Myocyte (in vitro differentiated cells): ENCODE results near the gene BEAN1. TPM values are rescaled to one million over a fixed set of nuclear protein-coding genes. Genes with fewer than 3 reads are reported as not detected.
"Not testable (repeated sequence)": the region's sequence is repeated elsewhere in the genome, so short reads cannot be mapped to it uniquely, and the experiment has no call there.

ENCODE experiments used
- DNase-seq: peaks from one replicate; pipeline ENCODE4 v3.0.0-alpha.2; 2012; ENCODE audit warnings: low read depth
- total RNA-seq: library from RNA; depleted of rRNA; stranded (reverse); fragments of >200 nt; gene quantifications from 2 replicates; pipeline ENCODE4 v1.2.3, GENCODE V29; 2014

Gene BEAN1
- total RNA-seq, 1 donor from 2014 or later: 19.1 TPM

GRCh38 chr16:66481943-66482390 lies 54.9 kb downstream of the BEAN1 start:
- no peak for DNase-seq

DNA sequence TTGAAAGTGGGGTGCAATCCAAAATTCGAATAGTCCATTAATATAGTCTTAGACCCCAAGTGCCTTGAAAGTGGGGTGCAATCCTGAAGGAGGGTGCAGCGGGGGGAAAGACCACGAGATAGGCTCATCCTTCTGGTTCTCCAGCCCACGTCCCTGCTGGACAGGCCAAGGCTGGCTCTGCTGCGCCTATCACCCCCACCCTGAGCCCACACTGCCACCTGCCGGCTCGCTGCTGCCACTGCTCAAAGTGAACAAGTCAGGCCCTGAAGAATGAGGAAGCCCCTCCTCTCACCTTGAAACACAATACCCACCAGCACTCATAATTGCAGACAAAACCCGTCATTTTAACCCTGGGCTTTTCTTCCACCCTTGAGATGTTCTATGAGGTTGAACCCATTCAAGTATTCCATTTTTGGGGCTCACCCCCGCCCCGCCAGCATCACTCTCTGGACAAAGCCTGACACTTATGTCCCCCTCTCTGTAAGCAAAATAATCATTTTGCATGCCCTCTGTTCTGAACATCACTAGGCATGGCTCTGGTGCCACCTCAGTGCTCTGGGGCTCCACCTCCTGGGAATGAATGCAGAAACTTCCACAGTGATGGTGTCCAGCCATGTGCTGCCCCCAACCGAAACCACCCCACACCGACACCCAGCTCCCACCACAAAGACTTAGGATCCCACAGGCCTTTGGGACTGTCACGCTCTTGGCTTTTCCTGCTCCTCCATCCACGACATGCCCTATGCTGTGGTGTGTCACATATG lies 56.8 kb downstream of the BEAN1 start:
- peak; percentile 76 for DNase-seq

DNA sequence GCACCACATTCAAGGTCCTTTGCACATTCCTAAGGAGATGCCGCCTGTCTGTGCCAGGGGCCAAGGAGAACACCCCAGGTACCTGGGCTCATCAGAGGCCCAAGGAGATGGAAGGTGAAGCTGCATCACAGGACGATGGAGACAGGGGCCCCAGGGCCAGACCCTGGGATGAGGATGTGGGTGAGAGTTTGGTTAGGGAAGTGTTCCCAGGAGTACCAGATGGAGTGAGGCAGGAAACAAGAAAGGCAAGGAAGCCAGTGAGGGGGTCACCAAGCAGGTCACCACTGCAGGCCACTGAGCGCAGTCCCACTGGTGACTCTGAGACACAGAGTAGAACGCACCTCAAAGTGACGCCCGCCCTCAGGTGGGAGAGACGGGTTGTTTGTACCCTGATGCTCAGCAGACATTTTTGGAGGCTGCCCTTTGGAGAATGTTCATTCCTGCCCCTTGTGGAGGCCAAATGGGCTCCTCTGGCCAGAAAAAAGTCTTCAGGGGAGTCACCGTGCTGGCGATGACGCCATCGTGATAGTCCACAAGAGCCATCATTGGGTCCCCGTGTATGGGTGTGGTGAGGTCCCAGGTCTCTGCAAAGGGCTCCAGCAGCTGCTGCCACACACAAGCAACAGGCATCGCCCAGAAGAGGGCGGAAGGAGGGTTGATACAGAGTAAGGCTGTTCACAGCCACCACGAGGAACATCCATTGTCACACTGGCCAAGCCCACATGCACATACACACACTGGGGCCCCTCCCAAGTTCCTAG lies 57.5 kb downstream of the BEAN1 start:
- no peak for DNase-seq

DNA sequence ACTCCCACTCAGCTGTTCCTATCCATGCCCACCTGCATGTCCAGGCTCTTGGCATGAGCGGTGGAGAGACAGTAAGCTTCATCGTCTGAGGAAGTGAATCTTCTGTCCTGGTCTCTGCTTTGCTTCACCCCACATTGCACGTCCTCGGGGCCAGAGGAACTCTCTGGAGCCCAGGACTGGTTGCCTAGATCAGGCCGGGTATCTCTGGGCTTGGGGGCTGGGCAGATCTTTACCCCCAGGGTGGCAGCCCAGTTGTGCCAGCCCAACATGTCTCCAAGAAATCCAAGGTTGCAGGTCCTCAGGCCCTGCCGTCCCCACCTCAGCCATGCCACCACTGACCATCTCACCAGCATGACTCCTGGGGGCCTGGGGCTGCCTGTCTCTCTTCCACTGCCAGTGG lies 58.3 kb downstream of the BEAN1 start:
- no peak for DNase-seq

- no peak for DNase-seq
These were observed 59.2 kb downstream of the BEAN1 start for GRCh38 chr16:66486199-66486772.

DNA sequence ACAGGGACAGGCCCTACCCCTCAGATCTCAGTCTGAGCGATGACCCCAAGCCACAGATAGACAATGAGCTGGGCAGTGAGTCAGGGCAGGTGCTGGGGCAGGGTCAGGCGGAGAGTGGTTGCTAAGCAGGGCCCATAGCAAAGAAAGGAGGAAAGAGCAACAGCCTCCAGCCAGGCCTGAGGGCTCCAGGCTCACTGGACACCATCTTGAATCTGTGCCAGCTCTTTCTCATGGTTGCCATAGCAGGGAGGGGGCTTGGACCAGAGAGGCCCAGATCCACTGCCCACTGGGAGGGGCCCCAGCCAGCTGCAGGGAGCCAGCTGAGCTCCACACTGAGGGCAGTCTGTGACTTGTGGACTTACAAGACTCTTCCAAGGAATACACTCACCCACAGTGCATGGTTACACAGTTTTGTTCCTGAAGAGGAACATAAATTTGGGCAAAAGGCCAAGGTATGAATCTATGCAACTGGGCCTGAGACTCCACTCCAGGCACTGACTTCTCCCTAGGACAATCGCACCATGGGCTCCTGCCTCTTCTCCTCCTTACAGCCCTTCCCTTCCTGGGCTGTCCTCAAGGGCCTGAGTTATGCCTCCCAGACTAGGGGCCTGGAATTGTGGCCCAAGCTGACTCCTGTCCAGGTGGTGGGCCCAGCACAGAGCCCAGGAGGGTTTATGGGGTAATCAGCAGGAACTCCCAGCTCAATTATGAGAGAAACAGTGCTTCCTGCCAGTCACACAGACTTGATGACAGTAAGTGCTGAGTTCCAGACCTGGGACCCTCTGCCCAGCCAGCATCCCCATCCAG lies 59.9 kb downstream of the BEAN1 start:
- DNase-seq: peak; percentile 85

GRCh38 chr16:66487580-66488275 lies 60.6 kb downstream of the BEAN1 start:
- DNase-seq: peak; percentile 34

GRCh38 chr16:66488505-66488904 lies 61.4 kb downstream of the BEAN1 start:
- no peak for DNase-seq

- DNase-seq: no peak
These were observed 62.3 kb downstream of the BEAN1 start for GRCh38 chr16:66489385-66489784.

- DNase-seq: no peak
These were observed 62.7 kb downstream of the BEAN1 start for GRCh38 chr16:66489818-66490217.

DNA sequence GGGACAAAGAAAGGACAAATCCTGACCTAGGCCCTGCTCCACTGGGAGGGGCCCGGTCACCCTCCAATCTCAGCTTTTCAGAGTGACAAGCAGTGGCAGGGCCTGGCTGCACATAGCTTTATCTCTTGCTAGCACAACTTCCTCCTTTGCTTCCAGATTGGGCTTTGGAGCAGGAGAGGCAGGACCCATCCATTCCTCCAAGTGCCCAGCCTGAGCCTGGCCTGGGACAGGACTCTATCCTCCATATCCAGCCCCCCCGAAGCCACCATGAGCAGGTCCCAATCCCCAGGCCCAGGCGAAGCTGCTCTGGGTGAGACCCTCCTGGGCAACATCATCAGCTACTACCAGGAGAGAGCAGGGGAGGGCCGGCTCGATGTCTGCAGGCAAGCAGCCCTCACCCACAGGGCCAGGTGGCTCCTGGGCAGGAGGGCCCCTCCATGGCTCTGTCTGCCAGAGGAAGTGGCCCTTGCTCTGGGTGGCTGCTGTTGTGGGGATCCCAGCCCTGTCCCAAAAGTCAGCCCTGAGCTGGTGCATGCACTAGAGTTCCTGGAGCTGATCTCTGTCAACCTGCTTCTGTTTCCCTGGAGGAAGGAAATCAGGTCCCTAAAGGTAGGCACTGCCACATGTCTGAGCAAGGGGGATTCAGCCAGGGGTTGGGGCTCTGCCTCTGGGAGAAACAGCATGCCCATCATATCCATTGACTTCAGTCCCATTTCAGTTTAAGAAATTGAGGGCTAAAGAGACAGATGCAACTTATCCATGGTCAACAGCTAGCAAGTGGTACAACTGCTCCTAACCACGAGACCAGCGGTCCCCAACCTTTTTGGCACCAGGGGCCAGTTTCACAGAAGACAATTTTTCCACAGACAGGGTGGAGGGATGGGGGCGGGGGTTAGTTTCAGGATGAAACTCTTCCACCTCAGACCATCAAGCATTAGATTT lies 64.0 kb downstream of the BEAN1 start:
- no peak for DNase-seq

DNA sequence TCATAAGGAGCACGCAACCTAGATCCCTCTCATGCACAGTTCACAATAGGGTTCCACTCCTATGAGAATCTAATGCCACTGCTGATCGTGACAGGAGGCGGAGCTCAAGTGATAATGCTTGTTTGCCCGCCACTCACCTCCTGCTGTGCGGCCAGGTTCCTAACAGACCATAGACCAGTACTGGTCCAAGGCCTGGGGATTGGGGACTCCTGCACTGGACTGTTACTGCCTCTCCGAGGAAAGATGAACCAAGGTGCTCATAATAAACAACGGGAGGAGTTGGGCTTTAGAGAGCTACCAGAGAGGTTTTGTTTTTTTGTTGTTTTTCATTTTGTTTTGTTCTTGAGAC lies 64.6 kb downstream of the BEAN1 start:
- DNase-seq: no peak

- no peak for DNase-seq
These were observed 66.7 kb downstream of the BEAN1 start for GRCh38 chr16:66493490-66494401.

DNA sequence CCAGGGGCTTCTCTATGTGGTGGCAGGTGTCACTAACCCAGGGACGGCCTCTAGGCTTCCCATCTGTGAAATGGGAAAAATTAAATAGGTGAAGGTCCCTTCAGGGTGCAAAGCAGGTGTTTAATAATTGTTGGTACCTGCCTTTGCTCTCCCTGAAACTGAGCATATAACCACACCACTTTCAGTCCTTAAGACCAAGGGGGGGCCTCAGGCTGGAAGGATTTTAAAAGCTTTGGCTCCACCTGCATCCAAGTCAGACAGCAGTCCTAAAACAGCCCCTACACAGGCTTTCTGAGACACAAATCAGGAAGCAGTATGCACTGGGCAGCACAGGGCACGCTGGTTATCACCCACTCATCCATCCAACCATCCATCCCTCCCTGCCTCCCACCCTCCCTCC lies 67.8 kb downstream of the BEAN1 start:
- DNase-seq: no peak

GRCh38 chr16:66495440-66495839 lies 68.3 kb downstream of the BEAN1 start:
- DNase-seq: no peak

- not testable (repeated sequence) for DNase-seq
These were observed 69.1 kb downstream of the BEAN1 start for GRCh38 chr16:66496226-66496625.

GRCh38 chr16:66497921-66498320 lies 70.8 kb downstream of the BEAN1 start:
- DNase-seq: not testable (repeated sequence)

GRCh38 chr16:66501563-66501962 lies 74.5 kb downstream of the BEAN1 start:
- not testable (repeated sequence) for DNase-seq
